RCC 7860 (cell line): ENCODE data around the gene ORM2.

ENCODE experiments used
- DNase-seq: peaks from one replicate; pipeline ENCODE4 v3.0.0-alpha.2; 2015; ENCODE audit warnings: low spot score
- FAIRE-seq: peaks from 2 replicates; lab custom pipeline; 2012; peaks lifted over from hg19 to GRCh38; lab: Jason Lieb, UNC

The ORM2 gene

GRCh38 chr9:114291886-114292590 is 37.6 kb upstream of the ORM2 start:
- DNase-seq (no peak), FAIRE-seq (no peak)

- DNase-seq = no peak
- FAIRE-seq = no peak
Observed at GRCh38 chr9:114294664-114295063, 35.0 kb upstream of the ORM2 start.

GRCh38 chr9:114296338-114296737 is 33.3 kb upstream of the ORM2 start:
- DNase-seq = no peak
- no peak for FAIRE-seq

GRCh38 chr9:114299286-114300152 is 30.1 kb upstream of the ORM2 start:
- no peak for FAIRE-seq
- no peak for DNase-seq

- DNase-seq (no peak), FAIRE-seq (no peak)
Observed at GRCh38 chr9:114300153-114300845, 29.4 kb upstream of the ORM2 start.

GRCh38 chr9:114300846-114301797 is 28.5 kb upstream of the ORM2 start:
- FAIRE-seq (no peak), DNase-seq (no peak)

- DNase-seq (no peak), FAIRE-seq (no peak)
Observed at GRCh38 chr9:114301798-114302565, 27.7 kb upstream of the ORM2 start.

- FAIRE-seq = no peak
- no peak for DNase-seq
Observed at GRCh38 chr9:114302727-114303126, 26.9 kb upstream of the ORM2 start.

- no peak for FAIRE-seq
Observed at GRCh38 chr9:114303571-114303970, 26.1 kb upstream of the ORM2 start.

GRCh38 chr9:114303977-114304376 is 25.7 kb upstream of the ORM2 start:
- no peak for FAIRE-seq
- no peak for DNase-seq

More at GRCh38 chr9:114303571-114303970, 26.1 kb upstream of the ORM2 start:
- DNase-seq = no peak

- DNase-seq = no peak
- no peak for FAIRE-seq
Observed at GRCh38 chr9:114304416-114305188, 25.1 kb upstream of the ORM2 start.

GRCh38 chr9:114307899-114308267 is 21.8 kb upstream of the ORM2 start:
- no peak for DNase-seq
- FAIRE-seq = no peak

- DNase-seq (no peak), FAIRE-seq (no peak)
Observed at GRCh38 chr9:114308361-114308950, 21.2 kb upstream of the ORM2 start.

GRCh38 chr9:114309096-114309495 is 20.6 kb upstream of the ORM2 start:
- no peak for FAIRE-seq

GRCh38 chr9:114310471-114311450 is 18.9 kb upstream of the ORM2 start:
- DNase-seq (no peak), FAIRE-seq (no peak)

More at GRCh38 chr9:114309096-114309495, 20.6 kb upstream of the ORM2 start:
- DNase-seq = no peak

- FAIRE-seq = no peak
- no peak for DNase-seq
Observed at GRCh38 chr9:114311571-114312512, 17.8 kb upstream of the ORM2 start.
